ENCODE results near the gene PRDX5. TPM values are rescaled to one million over a fixed set of nuclear protein-coding genes. Genes with fewer than 3 reads are reported as not detected.

PRDX5 gene
- total RNA-seq, 1 experiment from 2014 or later, result 255 TPM

DNA sequence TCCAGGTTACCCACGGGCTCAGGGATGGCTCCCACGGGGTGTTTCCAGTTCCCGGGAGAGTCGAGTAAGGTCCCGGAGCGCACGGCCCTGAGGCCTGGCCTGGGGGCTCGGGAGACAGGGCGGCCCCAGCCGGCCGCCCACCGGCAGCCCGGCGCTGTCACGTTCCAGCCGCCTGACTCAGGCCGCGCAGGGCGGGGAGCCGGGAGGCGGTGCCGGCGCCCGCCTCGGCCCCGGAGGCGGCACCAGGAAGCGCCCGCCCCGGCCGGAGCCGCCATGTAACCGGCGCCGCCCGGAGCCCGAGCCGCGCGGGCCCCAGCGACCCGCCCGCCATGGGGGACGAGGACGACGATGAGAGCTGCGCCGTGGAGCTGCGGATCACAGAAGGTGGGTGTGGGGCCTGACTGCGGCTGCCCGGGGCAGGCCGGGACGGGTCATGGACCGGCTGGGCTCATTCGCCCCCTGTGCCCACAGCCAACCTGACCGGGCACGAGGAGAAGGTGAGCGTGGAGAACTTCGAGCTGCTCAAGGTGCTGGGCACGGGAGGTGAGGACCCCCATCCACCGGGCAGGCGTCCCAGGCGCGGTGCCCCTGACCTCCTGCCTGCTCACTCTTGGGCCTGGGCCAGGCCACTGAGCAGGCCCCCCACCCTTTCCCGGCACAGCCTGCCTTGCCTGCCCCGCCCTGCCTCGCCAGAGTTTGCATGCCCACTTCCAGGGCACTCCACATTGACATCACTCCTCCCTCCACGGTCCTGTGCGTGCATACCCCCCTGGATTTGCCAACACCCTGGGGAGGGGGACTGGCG lies 41.2 kb downstream of the PRDX5 start, which contains the start of gene RPS6KA4:
Gene RPS6KA4, plus strand, starts transcription at position 256 of the 805 bp plus-strand sequence. Its CDS starts 74 bp downstream, at position 330.
- POLR2A ChIA-PET, result interaction anchor here (0.5 kb wide), 1 partner anchor 17 kb away, joined by 4 read pairs; no protein-coding TSS in a partner anchor
- TF ChIP-seq, protein P1, sequence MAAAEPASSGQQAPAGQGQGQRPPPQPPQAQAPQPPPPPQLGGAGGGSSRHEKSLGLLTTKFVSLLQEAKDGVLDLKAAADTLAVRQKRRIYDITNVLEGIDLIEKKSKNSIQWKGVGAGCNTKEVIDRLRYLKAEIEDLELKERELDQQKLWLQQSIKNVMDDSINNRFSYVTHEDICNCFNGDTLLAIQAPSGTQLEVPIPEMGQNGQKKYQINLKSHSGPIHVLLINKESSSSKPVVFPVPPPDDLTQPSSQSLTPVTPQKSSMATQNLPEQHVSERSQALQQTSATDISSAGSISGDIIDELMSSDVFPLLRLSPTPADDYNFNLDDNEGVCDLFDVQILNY (CRISPR knock-in tag; IDR thresholded peaks at IDR 0.05), result peak; percentile 45; the same call in 1 of the 2 replicates
- TF ChIP-seq SMAD3 (CRISPR knock-in tag; IDR thresholded peaks at IDR 0.05; ENCODE audit: borderline replicate concordance), result no peak
- no peak for TF ChIP-seq ZNF121 (CRISPR knock-in tag; IDR thresholded peaks at IDR 0.05)
- TF ChIP-seq SP1 (CRISPR knock-in tag; conservative IDR thresholded peaks at IDR 0.05), result 0 out of 2 replicates have a peak, but pooled peaks have one; percentile 43
- TF ChIP-seq, protein P2, sequence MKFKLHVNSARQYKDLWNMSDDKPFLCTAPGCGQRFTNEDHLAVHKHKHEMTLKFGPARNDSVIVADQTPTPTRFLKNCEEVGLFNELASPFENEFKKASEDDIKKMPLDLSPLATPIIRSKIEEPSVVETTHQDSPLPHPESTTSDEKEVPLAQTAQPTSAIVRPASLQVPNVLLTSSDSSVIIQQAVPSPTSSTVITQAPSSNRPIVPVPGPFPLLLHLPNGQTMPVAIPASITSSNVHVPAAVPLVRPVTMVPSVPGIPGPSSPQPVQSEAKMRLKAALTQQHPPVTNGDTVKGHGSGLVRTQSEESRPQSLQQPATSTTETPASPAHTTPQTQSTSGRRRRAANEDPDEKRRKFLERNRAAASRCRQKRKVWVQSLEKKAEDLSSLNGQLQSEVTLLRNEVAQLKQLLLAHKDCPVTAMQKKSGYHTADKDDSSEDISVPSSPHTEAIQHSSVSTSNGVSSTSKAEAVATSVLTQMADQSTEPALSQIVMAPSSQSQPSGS (CRISPR knock-in tag; IDR thresholded peaks at IDR 0.05; ENCODE audit: borderline replicate concordance, low read depth), result no peak
- TF ChIP-seq, protein P3, sequence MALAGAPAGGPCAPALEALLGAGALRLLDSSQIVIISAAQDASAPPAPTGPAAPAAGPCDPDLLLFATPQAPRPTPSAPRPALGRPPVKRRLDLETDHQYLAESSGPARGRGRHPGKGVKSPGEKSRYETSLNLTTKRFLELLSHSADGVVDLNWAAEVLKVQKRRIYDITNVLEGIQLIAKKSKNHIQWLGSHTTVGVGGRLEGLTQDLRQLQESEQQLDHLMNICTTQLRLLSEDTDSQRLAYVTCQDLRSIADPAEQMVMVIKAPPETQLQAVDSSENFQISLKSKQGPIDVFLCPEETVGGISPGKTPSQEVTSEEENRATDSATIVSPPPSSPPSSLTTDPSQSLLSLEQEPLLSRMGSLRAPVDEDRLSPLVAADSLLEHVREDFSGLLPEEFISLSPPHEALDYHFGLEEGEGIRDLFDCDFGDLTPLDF (CRISPR knock-in tag; IDR thresholded peaks at IDR 0.05), result no peak
- TF ChIP-seq CREM (CRISPR knock-in tag; IDR thresholded peaks at IDR 0.05), result no peak
- TF ChIP-seq, protein P4, sequence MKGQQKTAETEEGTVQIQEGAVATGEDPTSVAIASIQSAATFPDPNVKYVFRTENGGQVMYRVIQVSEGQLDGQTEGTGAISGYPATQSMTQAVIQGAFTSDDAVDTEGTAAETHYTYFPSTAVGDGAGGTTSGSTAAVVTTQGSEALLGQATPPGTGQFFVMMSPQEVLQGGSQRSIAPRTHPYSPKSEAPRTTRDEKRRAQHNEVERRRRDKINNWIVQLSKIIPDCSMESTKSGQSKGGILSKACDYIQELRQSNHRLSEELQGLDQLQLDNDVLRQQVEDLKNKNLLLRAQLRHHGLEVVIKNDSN (CRISPR knock-in tag; IDR thresholded peaks at IDR 0.05), result no peak
- TF ChIP-seq NR3C1 (CRISPR knock-in tag; conservative IDR thresholded peaks at IDR 0.05; ENCODE audit: low read depth), result no peak
- no peak for TF ChIP-seq ZNF263 (CRISPR knock-in tag; IDR thresholded peaks at IDR 0.05; ENCODE audit: low read depth)
- no peak for TF ChIP-seq KAT7 (CRISPR knock-in tag; IDR thresholded peaks at IDR 0.05; ENCODE audit: borderline replicate concordance)
- TF ChIP-seq, protein P5, sequence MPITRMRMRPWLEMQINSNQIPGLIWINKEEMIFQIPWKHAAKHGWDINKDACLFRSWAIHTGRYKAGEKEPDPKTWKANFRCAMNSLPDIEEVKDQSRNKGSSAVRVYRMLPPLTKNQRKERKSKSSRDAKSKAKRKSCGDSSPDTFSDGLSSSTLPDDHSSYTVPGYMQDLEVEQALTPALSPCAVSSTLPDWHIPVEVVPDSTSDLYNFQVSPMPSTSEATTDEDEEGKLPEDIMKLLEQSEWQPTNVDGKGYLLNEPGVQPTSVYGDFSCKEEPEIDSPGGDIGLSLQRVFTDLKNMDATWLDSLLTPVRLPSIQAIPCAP (CRISPR knock-in tag; IDR thresholded peaks at IDR 0.05), result no peak
- TF ChIP-seq FOXK1 (CRISPR knock-in tag; IDR thresholded peaks at IDR 0.05), result no peak; the same call in 1 of the 2 replicates
- no peak for TF ChIP-seq NR2C2 (CRISPR knock-in tag; IDR thresholded peaks at IDR 0.05)
- no peak for TF ChIP-seq TP53 (CRISPR knock-in tag; IDR thresholded peaks at IDR 0.05)
- TF ChIP-seq, protein P6, sequence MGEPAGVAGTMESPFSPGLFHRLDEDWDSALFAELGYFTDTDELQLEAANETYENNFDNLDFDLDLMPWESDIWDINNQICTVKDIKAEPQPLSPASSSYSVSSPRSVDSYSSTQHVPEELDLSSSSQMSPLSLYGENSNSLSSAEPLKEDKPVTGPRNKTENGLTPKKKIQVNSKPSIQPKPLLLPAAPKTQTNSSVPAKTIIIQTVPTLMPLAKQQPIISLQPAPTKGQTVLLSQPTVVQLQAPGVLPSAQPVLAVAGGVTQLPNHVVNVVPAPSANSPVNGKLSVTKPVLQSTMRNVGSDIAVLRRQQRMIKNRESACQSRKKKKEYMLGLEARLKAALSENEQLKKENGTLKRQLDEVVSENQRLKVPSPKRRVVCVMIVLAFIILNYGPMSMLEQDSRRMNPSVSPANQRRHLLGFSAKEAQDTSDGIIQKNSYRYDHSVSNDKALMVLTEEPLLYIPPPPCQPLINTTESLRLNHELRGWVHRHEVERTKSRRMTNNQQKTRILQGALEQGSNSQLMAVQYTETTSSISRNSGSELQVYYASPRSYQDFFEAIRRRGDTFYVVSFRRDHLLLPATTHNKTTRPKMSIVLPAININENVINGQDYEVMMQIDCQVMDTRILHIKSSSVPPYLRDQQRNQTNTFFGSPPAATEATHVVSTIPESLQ (CRISPR knock-in tag; IDR thresholded peaks at IDR 0.05), result no peak
- TF ChIP-seq CBFB (CRISPR knock-in tag; IDR thresholded peaks at IDR 0.05; ENCODE audit: low read depth), result no peak
- no peak for TF ChIP-seq GTF2I (CRISPR knock-in tag; conservative IDR thresholded peaks at IDR 0.05)
- TF ChIP-seq, protein P7, sequence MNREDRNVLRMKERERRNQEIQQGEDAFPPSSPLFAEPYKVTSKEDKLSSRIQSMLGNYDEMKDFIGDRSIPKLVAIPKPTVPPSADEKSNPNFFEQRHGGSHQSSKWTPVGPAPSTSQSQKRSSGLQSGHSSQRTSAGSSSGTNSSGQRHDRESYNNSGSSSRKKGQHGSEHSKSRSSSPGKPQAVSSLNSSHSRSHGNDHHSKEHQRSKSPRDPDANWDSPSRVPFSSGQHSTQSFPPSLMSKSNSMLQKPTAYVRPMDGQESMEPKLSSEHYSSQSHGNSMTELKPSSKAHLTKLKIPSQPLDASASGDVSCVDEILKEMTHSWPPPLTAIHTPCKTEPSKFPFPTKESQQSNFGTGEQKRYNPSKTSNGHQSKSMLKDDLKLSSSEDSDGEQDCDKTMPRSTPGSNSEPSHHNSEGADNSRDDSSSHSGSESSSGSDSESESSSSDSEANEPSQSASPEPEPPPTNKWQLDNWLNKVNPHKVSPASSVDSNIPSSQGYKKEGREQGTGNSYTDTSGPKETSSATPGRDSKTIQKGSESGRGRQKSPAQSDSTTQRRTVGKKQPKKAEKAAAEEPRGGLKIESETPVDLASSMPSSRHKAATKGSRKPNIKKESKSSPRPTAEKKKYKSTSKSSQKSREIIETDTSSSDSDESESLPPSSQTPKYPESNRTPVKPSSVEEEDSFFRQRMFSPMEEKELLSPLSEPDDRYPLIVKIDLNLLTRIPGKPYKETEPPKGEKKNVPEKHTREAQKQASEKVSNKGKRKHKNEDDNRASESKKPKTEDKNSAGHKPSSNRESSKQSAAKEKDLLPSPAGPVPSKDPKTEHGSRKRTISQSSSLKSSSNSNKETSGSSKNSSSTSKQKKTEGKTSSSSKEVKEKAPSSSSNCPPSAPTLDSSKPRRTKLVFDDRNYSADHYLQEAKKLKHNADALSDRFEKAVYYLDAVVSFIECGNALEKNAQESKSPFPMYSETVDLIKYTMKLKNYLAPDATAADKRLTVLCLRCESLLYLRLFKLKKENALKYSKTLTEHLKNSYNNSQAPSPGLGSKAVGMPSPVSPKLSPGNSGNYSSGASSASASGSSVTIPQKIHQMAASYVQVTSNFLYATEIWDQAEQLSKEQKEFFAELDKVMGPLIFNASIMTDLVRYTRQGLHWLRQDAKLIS (CRISPR knock-in tag; IDR thresholded peaks at IDR 0.05; ENCODE audit: borderline replicate concordance), result no peak
- TF ChIP-seq, protein P8, sequence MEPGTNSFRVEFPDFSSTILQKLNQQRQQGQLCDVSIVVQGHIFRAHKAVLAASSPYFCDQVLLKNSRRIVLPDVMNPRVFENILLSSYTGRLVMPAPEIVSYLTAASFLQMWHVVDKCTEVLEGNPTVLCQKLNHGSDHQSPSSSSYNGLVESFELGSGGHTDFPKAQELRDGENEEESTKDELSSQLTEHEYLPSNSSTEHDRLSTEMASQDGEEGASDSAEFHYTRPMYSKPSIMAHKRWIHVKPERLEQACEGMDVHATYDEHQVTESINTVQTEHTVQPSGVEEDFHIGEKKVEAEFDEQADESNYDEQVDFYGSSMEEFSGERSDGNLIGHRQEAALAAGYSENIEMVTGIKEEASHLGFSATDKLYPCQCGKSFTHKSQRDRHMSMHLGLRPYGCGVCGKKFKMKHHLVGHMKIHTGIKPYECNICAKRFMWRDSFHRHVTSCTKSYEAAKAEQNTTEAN (CRISPR knock-in tag; IDR thresholded peaks at IDR 0.05), result 0 out of 2 replicates have a peak, but pooled peaks have one; percentile 77
- TF ChIP-seq JAZF1 (CRISPR knock-in tag; IDR thresholded peaks at IDR 0.05), result no peak
- TF ChIP-seq SOX15 (CRISPR knock-in tag; IDR thresholded peaks at IDR 0.05), result no peak
- no peak for TF ChIP-seq MXD4 (CRISPR knock-in tag; IDR thresholded peaks at IDR 0.05; ENCODE audit: borderline replicate concordance)
- TF ChIP-seq GRHL2 (CRISPR knock-in tag; IDR thresholded peaks at IDR 0.05; ENCODE audit: insufficient replicate concordance, severe bottlenecking), result no peak
- TF ChIP-seq RELA (CRISPR knock-in tag; IDR thresholded peaks at IDR 0.05; ENCODE audit: borderline replicate concordance), result no peak

More for the DNA sequence above, 41.2 kb downstream of the PRDX5 start, which contains the start of gene RPS6KA4:
- CTCF ChIA-PET, result interaction anchor here (0.9 to 2.6 kb wide), 11 partner anchors 11 to 368 kb away, joined by 3 to 20 read pairs (median 5); partner anchors contain the start of gene PRDX5
- H3K27ac Mint-ChIP-seq, result peak within 1 kb of the TSS; percentile 50
- DNase-seq (ENCODE audit: low spot score) (peak; percentile 49), ATAC-seq (peak; percentile 49)
- H3K36me3 Mint-ChIP-seq, result peaks cover 17% of the 10 kb centered on the region
- peaks cover 26% of the 10 kb centered on the region for H3K4me1 Mint-ChIP-seq
- no peaks in the 10 kb centered on the region for H3K27me3 Mint-ChIP-seq (ENCODE audit: low read depth)
- no peaks in the 10 kb centered on the region for H3K9me3 Mint-ChIP-seq
- H3K4me3 Mint-ChIP-seq, result peak within 1 kb of the TSS; percentile 80
